VCaP (cell line): Measurements from ENCODE around the gene CASTOR1.
A peak's percentile ranks its signal among the peaks of the same experiment; 100 is the strongest.

Source experiments
- H3K27ac ChIP-seq: fragments of 450-650 bp; 2 replicates; pipeline ENCODE4 v1.5.1; 2017
- TF ChIP-seq, protein P1 (sequence below): fragments of 450-650 bp; conservative IDR thresholded peaks from 2 replicates; pipeline ENCODE4 v1.5.1; 2017; ENCODE audit warnings: mild to moderate bottlenecking, moderate library complexity

Gene CASTOR1

GRCh38 chr22:30245181-30245984 lies 43.9 kb downstream of the CASTOR1 start:
- peak overlapping the region; percentile 50; the same call in 1 of the 2 replicates for H3K27ac ChIP-seq
- TF ChIP-seq, protein P1, sequence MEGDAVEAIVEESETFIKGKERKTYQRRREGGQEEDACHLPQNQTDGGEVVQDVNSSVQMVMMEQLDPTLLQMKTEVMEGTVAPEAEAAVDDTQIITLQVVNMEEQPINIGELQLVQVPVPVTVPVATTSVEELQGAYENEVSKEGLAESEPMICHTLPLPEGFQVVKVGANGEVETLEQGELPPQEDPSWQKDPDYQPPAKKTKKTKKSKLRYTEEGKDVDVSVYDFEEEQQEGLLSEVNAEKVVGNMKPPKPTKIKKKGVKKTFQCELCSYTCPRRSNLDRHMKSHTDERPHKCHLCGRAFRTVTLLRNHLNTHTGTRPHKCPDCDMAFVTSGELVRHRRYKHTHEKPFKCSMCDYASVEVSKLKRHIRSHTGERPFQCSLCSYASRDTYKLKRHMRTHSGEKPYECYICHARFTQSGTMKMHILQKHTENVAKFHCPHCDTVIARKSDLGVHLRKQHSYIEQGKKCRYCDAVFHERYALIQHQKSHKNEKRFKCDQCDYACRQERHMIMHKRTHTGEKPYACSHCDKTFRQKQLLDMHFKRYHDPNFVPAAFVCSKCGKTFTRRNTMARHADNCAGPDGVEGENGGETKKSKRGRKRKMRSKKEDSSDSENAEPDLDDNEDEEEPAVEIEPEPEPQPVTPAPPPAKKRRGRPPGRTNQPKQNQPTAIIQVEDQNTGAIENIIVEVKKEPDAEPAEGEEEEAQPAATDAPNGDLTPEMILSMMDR, result no peak

- no peak overlapping the region for H3K27ac ChIP-seq
- TF ChIP-seq, protein P1, result no peak
Measured at GRCh38 chr22:30244641-30245040, 44.7 kb downstream of the CASTOR1 start.

GRCh38 chr22:30244066-30244465 lies 45.2 kb downstream of the CASTOR1 start:
- H3K27ac ChIP-seq, result no peak overlapping the region
- TF ChIP-seq, protein P1, result no peak

- TF ChIP-seq, protein P1, result no peak
- H3K27ac ChIP-seq, result no peak overlapping the region
Measured at GRCh38 chr22:30243661-30244060, 45.6 kb downstream of the CASTOR1 start.

DNA sequence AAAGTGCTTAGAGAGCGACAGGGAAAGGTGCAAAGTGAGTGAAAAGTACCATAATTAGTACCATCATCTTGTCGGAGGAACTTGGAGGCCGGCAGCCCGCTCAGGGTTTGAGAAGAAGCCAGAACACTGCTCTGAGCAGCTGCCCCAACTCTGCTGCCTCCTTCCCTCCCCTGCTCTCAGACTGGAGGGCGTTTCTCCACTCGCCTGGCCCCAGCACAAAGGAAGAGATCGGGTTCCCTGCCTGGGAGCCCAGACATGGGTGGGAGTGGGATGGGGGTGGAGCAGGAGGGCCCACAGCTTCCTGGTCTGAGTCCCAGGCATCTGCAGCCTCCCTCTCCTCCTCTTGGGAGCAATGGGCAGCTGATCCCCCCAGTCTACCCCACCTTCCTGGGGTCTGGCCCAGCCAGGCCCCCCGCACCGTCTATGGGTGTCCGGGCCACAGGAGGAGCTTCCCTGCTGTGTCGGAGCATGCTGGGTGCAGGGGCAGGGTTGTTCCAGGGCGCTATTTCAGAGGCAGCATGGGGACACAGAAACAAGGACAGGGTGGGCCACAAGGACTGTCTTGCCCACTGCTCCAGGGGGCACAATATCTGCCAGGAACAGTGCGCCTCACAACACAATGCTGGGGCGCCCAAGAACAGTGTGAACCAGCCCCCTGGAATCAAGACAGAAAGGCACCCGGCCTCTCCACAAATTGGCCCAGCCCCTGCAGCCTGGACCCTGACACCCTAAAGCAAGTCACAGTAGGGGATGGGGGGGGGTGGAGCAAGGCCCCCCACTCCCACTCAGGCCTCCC lies 47.5 kb downstream of the CASTOR1 start:
- TF ChIP-seq, protein P1, result no peak
- no peak overlapping the region for H3K27ac ChIP-seq

- TF ChIP-seq, protein P1, result no peak
- no peak overlapping the region for H3K27ac ChIP-seq
Measured at GRCh38 chr22:30240541-30241417, 48.5 kb downstream of the CASTOR1 start.
